ENCODE results near the gene ATP6V1G2. TPM values are rescaled to one million over a fixed set of nuclear protein-coding genes. Genes with fewer than 3 reads are reported as not detected.
A peak's percentile ranks its signal among the peaks of the same experiment; 100 is the strongest.

ATP6V1G2 gene
- total RNA-seq, 1 experiment from 2014 or later: 0.98 TPM

DNA sequence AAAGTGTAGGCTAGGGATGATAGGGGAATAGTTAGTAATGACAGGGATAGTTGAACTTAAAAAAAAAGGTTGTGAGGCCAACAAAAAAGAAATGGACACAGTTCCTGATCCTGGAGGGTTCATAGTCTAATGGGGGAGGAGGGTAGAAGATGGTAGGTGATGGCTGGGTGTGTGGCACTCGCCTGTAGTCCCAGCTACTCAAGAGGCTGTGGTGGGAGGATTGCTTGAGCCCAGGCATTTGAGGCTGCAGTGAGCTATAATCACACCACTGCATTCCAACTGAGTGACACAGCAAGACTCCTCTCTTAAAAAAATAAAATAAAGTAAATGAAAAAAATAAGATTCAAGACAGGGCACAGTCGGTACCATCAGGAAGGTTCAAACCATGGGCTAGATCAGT, 50.8 kb downstream of the ATP6V1G2 start:
- CTCF ChIA-PET: interaction anchor here (0.6 to 1.6 kb wide), 2 partner anchors 52 to 103 kb away, joined by 3 to 5 read pairs; partner anchors contain the start of gene NFKBIL1
- POLR2A ChIA-PET: interaction anchor here (1.0 to 1.1 kb wide), 2 partner anchors 46 to 48 kb away, joined by 3 read pairs; no protein-coding TSS in a partner anchor

More for the DNA sequence above, 50.8 kb downstream of the ATP6V1G2 start:
- H3K4me1 ChIP-seq (ENCODE audit: control insufficient read depth, insufficient read depth, low read length): peaks cover 14% of the 10 kb centered on the region; the same call in 1 of the 2 replicates
- intact Hi-C loops (cut with micrococcal nuclease; ENCODE audit: unreplicated experiment): no loop called here
- peak overlapping the region; percentile 79 to 83 for H3K4me3 ChIP-seq (ENCODE audit: low read depth in 2 of 2, low read length in 2 of 2)
- no peaks in the 10 kb centered on the region; the same call in 1 of the 2 replicates for H3K36me3 ChIP-seq (ENCODE audit: control insufficient read depth, insufficient read depth, low read length)
- TSS peak; percentile 49 for BruUV-seq (replicated peaks)
- in situ Hi-C loops (cut with HindIII; ENCODE audit: low pct_unique_long_range_greater_than_20kb, low sequenced_read_pairs): no loop called here
- TF ChIP-seq SIN3A (IDR thresholded peaks at IDR 0.05; ENCODE audit: borderline replicate concordance, insufficient read depth, low read depth, low read length) (no peak), TCF7L2 (IDR thresholded peaks at IDR 0.05; ENCODE audit: low read depth, low read length) (no peak)
- DNase-seq (ENCODE audit: low read depth, low spot score) (no peak), ATAC-seq (peak; percentile 25)
- peak overlapping the region; percentile 95 for H3K27ac ChIP-seq (ENCODE audit: low read length)
- H3K9me3 ChIP-seq (ENCODE audit: control insufficient read depth, insufficient read depth, low read depth, low read length): no peaks in the 10 kb centered on the region
- no peaks in the 10 kb centered on the region for H3K27me3 ChIP-seq (ENCODE audit: control insufficient read depth, insufficient read depth, low read length)

Other genes with a start within 250 kb of the ATP6V1G2 start
- gene HLA-B, start 189.4 kb downstream of the ATP6V1G2 start, total RNA-seq (2021; ENCODE audit: unreplicated experiment): 191 TPM
- 33.9 TPM for gene MICA, start 143.0 kb downstream of the ATP6V1G2 start, total RNA-seq (2021; ENCODE audit: unreplicated experiment)
- gene MICB, start 48.5 kb downstream of the ATP6V1G2 start, total RNA-seq (2021; ENCODE audit: unreplicated experiment): 72.1 TPM
- gene MCCD1, start 17.6 kb downstream of the ATP6V1G2 start, total RNA-seq (2021; ENCODE audit: unreplicated experiment): not detected
- 401 TPM for gene DDX39B, start 4.6 kb downstream of the ATP6V1G2 start, total RNA-seq (2021; ENCODE audit: unreplicated experiment)
- gene NFKBIL1, start 1.0 kb upstream of the ATP6V1G2 start, total RNA-seq (2021; ENCODE audit: unreplicated experiment): 27.9 TPM
- gene LTA, start 25.7 kb upstream of the ATP6V1G2 start, total RNA-seq (2021; ENCODE audit: unreplicated experiment): 0.72 TPM
- 0.64 TPM for gene TNF, start 29.0 kb upstream of the ATP6V1G2 start, total RNA-seq (2021; ENCODE audit: unreplicated experiment)
- gene LTB, start 35.8 kb upstream of the ATP6V1G2 start, total RNA-seq (2021; ENCODE audit: unreplicated experiment): 3.7 TPM
- not detected for gene LST1, start 39.7 kb upstream of the ATP6V1G2 start, total RNA-seq (2021; ENCODE audit: unreplicated experiment)
- gene NCR3, start 46.4 kb upstream of the ATP6V1G2 start, total RNA-seq (2021; ENCODE audit: unreplicated experiment): not detected
- 0.44 TPM for gene AIF1, start 68.6 kb upstream of the ATP6V1G2 start, total RNA-seq (2021; ENCODE audit: unreplicated experiment)
- 318 TPM for gene PRRC2A, start 74.1 kb upstream of the ATP6V1G2 start, total RNA-seq (2021; ENCODE audit: unreplicated experiment)
- gene BAG6, start 106.1 kb upstream of the ATP6V1G2 start, total RNA-seq (2021; ENCODE audit: unreplicated experiment): 491 TPM
- gene APOM, start 109.3 kb upstream of the ATP6V1G2 start, total RNA-seq (2021; ENCODE audit: unreplicated experiment): 1.8 TPM
- 22.4 TPM for gene C6orf47, start 114.2 kb upstream of the ATP6V1G2 start, total RNA-seq (2021; ENCODE audit: unreplicated experiment)
- gene GPANK1, start 118.4 kb upstream of the ATP6V1G2 start, total RNA-seq (2021; ENCODE audit: unreplicated experiment): 18.3 TPM
- 219 TPM for gene CSNK2B, start 119.5 kb upstream of the ATP6V1G2 start, total RNA-seq (2021; ENCODE audit: unreplicated experiment)
- gene LY6G5B, start 123.4 kb upstream of the ATP6V1G2 start, total RNA-seq (2021; ENCODE audit: unreplicated experiment): 21.2 TPM
- gene LY6G5C, start 134.5 kb upstream of the ATP6V1G2 start, total RNA-seq (2021; ENCODE audit: unreplicated experiment): 0.62 TPM
- gene ABHD16A, start 156.7 kb upstream of the ATP6V1G2 start, total RNA-seq (2021; ENCODE audit: unreplicated experiment): 47.2 TPM
- not detected for gene LY6G6F, start 160.3 kb upstream of the ATP6V1G2 start, total RNA-seq (2021; ENCODE audit: unreplicated experiment)
- gene LY6G6D, start 168.7 kb upstream of the ATP6V1G2 start, total RNA-seq (2021; ENCODE audit: unreplicated experiment): not detected
- gene LY6G6C, start 175.1 kb upstream of the ATP6V1G2 start, total RNA-seq (2021; ENCODE audit: unreplicated experiment): 0.23 TPM
- gene MPIG6B, start 176.8 kb upstream of the ATP6V1G2 start, total RNA-seq (2021; ENCODE audit: unreplicated experiment): not detected
- gene DDAH2, start 182.7 kb upstream of the ATP6V1G2 start, total RNA-seq (2021; ENCODE audit: unreplicated experiment): 104 TPM
- gene CLIC1, start 189.9 kb upstream of the ATP6V1G2 start, total RNA-seq (2021; ENCODE audit: unreplicated experiment): 583 TPM
- 38.1 TPM for gene MSH5, start 193.4 kb upstream of the ATP6V1G2 start, total RNA-seq (2021; ENCODE audit: unreplicated experiment)
- 6.3 TPM for gene SAPCD1, start 216.0 kb upstream of the ATP6V1G2 start, total RNA-seq (2021; ENCODE audit: unreplicated experiment)
- gene VWA7, start 230.7 kb upstream of the ATP6V1G2 start, total RNA-seq (2021; ENCODE audit: unreplicated experiment): 4.3 TPM
- 229 TPM for gene VARS1, start 249.1 kb upstream of the ATP6V1G2 start, total RNA-seq (2021; ENCODE audit: unreplicated experiment)

Data from Panc1 (cell line).